Liver (tissue), 9 donors: Measurements from ENCODE around the gene PSMC3. TPM values are rescaled to one million over a fixed set of nuclear protein-coding genes. Genes with fewer than 3 reads are reported as not detected.

Experiments used
- DNase-seq: peaks from one replicate; pipeline ENCODE4 v3.0.0-alpha.2; 2017; ENCODE audit warnings: low spot score
- H3K27ac ChIP-seq, 2 donors: one replicate each; pipeline ENCODE4 v1.7.0; 2013; ENCODE audit warnings: inconsistent platforms in 2 of 2, low read length in 2 of 2, control low read depth in 1 of 2, low read depth in 1 of 2, mild to moderate bottlenecking in 1 of 2
- H3K27me3 ChIP-seq, 4 donors: one replicate each; pipeline versions ENCODE4 v1.6.1 to v1.7.0; 2013; ENCODE audit warnings: low read length in 3 of 4, inconsistent platforms in 1 of 4, mild to moderate bottlenecking in 1 of 4, moderate library complexity in 1 of 4; ENCODE audit not compliant: control insufficient read depth in 4 of 4, insufficient read depth in 4 of 4
- H3K36me3 ChIP-seq, 4 donors: one replicate each; pipeline versions ENCODE4 v1.6.1 to v1.7.0; 2013; ENCODE audit warnings: low read length in 3 of 4, mild to moderate bottlenecking in 3 of 4, low read depth in 1 of 4, moderate library complexity in 1 of 4; ENCODE audit not compliant: control insufficient read depth in 4 of 4, insufficient read depth in 3 of 4
- H3K4me1 ChIP-seq, 4 donors: one replicate each; pipeline versions ENCODE4 v1.6.1 to v1.7.0; 2013; ENCODE audit warnings: low read length in 3 of 4, mild to moderate bottlenecking in 3 of 4, moderate library complexity in 1 of 4; ENCODE audit not compliant: control insufficient read depth in 4 of 4, insufficient read depth in 4 of 4
- H3K4me3 ChIP-seq, 3 donors: one replicate each; pipeline versions ENCODE4 v1.6.1 to v1.7.0; 2013; ENCODE audit warnings: low read length in 3 of 3, control low read depth in 1 of 3, low read depth in 1 of 3, mild to moderate bottlenecking in 1 of 3
- H3K9ac ChIP-seq, 2 donors: one replicate each; pipeline ENCODE4 v1.7.0; 2013; ENCODE audit warnings: low read length in 2 of 2, mild to moderate bottlenecking in 2 of 2, moderate library complexity in 2 of 2, control low read depth in 1 of 2, low read depth in 1 of 2
- H3K9me3 ChIP-seq, 4 donors: one replicate each; pipeline versions ENCODE4 v1.6.1 to v1.7.0; 2013; ENCODE audit warnings: low read length in 3 of 4; ENCODE audit not compliant: control insufficient read depth in 4 of 4
- EGR1 ChIP-seq, 2 donors: IDR thresholded peaks; 2 replicates each; pipeline ENCODE4 v1.6.1; 2016 to 2018; ENCODE audit warnings: antibody characterized with exemption in 2 of 2, low read depth in 2 of 2
- FOXA1 ChIP-seq: IDR thresholded peaks from 2 replicates; pipeline ENCODE4 v1.6.1; 2016; ENCODE audit warnings: antibody characterized with exemption
- GABPA ChIP-seq, 2 donors: IDR thresholded peaks in 1 of 2; conservative IDR thresholded peaks in 1 of 2; 2 replicates each; pipeline ENCODE4 v1.6.1; 2016; ENCODE audit warnings: antibody characterized with exemption in 2 of 2, mild to moderate bottlenecking in 1 of 2, moderate library complexity in 1 of 2
- HNF4A ChIP-seq, 2 donors: conservative IDR thresholded peaks; 2 replicates each; pipeline ENCODE4 v1.6.1; 2016; ENCODE audit warnings: antibody characterized with exemption in 2 of 2, mild to moderate bottlenecking in 2 of 2
- NR2F2 ChIP-seq: IDR thresholded peaks from 2 replicates; pipeline ENCODE4 v1.6.1; 2016; ENCODE audit warnings: antibody characterized with exemption
- RAD21 ChIP-seq, 2 donors: IDR thresholded peaks; 2 replicates each; pipeline ENCODE4 v1.6.1; 2016; ENCODE audit warnings: antibody characterized with exemption in 2 of 2, mild to moderate bottlenecking in 2 of 2
- RXRA ChIP-seq, 2 donors: IDR thresholded peaks; 2 replicates each; pipeline ENCODE4 v1.6.1; 2017 to 2018; ENCODE audit warnings: antibody characterized with exemption in 2 of 2, mild to moderate bottlenecking in 1 of 2
- SP1 ChIP-seq: IDR thresholded peaks from 2 replicates; pipeline ENCODE4 v1.6.1; 2018; ENCODE audit warnings: antibody characterized with exemption, mild to moderate bottlenecking
- TAF1 ChIP-seq: conservative IDR thresholded peaks from 2 replicates; pipeline ENCODE4 v1.6.1; 2016; ENCODE audit warnings: antibody characterized with exemption, mild to moderate bottlenecking
- WGBS: extraction: QIAGEN DNeasy Blood & Tissue Kit; methylation state at CpG from one replicate; pipeline ENCODE4 v1.1.7; 2013; 5-methylcytosine and 5-hydroxymethylcytosine counted together
- polyA plus RNA-seq, 2 donors: library from polyadenylated mRNA; stranded (reverse) in 1 of 2; unstranded in 1 of 2; fragments of 200-250 nt in 1 of 2; fragments of >200 nt in 1 of 2; fragmentation: Nextera tagmentation in 1 of 2; extraction: Ambion mirVana in 1 of 2; gene quantifications; one replicate each; pipeline versions ENCODE4 v1.2.1 to v1.2.3, GENCODE V29; 2013 to 2015
- total RNA-seq, 2 donors: library from RNA; depleted of rRNA; stranded (reverse); fragments of >200 nt; gene quantifications; one replicate each; pipeline ENCODE4 v1.2.3, GENCODE V29; 2014
- TF ChIP-seq, protein P1 (sequence below): IDR thresholded peaks from 2 replicates; pipeline ENCODE4 v1.6.1; 2016; ENCODE audit warnings: antibody characterized with exemption
- TF ChIP-seq, protein P2 (sequence below): fragments of 150-350 bp; IDR thresholded peaks from 2 replicates; pipeline ENCODE4 v1.5.1; 2017; ENCODE audit warnings: improper control_type of control experiment, low read depth, low read length; ENCODE audit not compliant: missing input control
- TF ChIP-seq, protein P3 (sequence below): IDR thresholded peaks from 2 replicates; pipeline ENCODE4 v1.6.1; 2016; ENCODE audit warnings: antibody characterized with exemption
- TF ChIP-seq, protein P4 (sequence below): IDR thresholded peaks from 2 replicates; pipeline ENCODE4 v1.6.1; 2016; ENCODE audit warnings: antibody characterized with exemption, mild to moderate bottlenecking
- donor health status: healthy.
- donor health status: healthy.
- donor health status: healthy.
- donor health status: healthy.
- donor health status: healthy.

PSMC3 gene
- total and polyA plus RNA-seq, 4 donors, result 58.0 to 110 (median 103) TPM

DNA sequence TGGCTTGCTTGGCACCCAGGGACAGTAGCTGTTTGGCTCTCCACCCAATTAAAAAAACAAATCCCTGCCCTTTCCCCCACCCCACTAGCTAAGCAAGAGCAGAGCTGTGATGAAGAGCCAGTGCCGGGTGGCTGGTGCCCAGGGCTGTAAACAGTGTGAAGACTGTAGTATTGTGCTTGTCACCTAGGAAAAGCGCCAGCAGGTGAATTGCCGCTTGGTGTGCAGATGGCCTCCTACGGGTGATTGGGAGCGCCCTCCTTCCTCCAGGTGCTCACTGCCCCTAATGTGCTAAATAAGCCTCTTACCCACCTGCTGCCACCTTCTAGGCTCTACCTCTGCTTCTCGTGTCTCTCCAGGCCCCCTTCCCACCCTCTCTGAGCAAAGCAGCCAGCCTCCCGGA, 41.1 kb upstream of the PSMC3 start:
- TF ChIP-seq EGR1 (IDR thresholded peaks at IDR 0.05; ENCODE audit: low read depth in 2 of 2) (no peak), RAD21 (IDR thresholded peaks at IDR 0.05) (no peak), GABPA (IDR thresholded peaks at IDR 0.05 in 1 of 2, conservative IDR thresholded peaks at IDR 0.05 in 1 of 2) (no peak), FOXA1 (no peak)
- TF ChIP-seq, protein P1, sequence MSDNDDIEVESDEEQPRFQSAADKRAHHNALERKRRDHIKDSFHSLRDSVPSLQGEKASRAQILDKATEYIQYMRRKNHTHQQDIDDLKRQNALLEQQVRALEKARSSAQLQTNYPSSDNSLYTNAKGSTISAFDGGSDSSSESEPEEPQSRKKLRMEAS, result no peak
- TF ChIP-seq, protein P2, sequence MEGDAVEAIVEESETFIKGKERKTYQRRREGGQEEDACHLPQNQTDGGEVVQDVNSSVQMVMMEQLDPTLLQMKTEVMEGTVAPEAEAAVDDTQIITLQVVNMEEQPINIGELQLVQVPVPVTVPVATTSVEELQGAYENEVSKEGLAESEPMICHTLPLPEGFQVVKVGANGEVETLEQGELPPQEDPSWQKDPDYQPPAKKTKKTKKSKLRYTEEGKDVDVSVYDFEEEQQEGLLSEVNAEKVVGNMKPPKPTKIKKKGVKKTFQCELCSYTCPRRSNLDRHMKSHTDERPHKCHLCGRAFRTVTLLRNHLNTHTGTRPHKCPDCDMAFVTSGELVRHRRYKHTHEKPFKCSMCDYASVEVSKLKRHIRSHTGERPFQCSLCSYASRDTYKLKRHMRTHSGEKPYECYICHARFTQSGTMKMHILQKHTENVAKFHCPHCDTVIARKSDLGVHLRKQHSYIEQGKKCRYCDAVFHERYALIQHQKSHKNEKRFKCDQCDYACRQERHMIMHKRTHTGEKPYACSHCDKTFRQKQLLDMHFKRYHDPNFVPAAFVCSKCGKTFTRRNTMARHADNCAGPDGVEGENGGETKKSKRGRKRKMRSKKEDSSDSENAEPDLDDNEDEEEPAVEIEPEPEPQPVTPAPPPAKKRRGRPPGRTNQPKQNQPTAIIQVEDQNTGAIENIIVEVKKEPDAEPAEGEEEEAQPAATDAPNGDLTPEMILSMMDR, result no peak
- TF ChIP-seq, protein P3, sequence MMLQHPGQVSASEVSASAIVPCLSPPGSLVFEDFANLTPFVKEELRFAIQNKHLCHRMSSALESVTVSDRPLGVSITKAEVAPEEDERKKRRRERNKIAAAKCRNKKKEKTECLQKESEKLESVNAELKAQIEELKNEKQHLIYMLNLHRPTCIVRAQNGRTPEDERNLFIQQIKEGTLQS, result no peak
- TF ChIP-seq, protein P4, sequence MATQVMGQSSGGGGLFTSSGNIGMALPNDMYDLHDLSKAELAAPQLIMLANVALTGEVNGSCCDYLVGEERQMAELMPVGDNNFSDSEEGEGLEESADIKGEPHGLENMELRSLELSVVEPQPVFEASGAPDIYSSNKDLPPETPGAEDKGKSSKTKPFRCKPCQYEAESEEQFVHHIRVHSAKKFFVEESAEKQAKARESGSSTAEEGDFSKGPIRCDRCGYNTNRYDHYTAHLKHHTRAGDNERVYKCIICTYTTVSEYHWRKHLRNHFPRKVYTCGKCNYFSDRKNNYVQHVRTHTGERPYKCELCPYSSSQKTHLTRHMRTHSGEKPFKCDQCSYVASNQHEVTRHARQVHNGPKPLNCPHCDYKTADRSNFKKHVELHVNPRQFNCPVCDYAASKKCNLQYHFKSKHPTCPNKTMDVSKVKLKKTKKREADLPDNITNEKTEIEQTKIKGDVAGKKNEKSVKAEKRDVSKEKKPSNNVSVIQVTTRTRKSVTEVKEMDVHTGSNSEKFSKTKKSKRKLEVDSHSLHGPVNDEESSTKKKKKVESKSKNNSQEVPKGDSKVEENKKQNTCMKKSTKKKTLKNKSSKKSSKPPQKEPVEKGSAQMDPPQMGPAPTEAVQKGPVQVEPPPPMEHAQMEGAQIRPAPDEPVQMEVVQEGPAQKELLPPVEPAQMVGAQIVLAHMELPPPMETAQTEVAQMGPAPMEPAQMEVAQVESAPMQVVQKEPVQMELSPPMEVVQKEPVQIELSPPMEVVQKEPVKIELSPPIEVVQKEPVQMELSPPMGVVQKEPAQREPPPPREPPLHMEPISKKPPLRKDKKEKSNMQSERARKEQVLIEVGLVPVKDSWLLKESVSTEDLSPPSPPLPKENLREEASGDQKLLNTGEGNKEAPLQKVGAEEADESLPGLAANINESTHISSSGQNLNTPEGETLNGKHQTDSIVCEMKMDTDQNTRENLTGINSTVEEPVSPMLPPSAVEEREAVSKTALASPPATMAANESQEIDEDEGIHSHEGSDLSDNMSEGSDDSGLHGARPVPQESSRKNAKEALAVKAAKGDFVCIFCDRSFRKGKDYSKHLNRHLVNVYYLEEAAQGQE, result no peak
- Histone ChIP-seq H3K27ac (peak overlapping the region; percentile 66 to 74), H3K27me3 (no peaks in the 10 kb centered on the region), H3K9ac (no peak overlapping the region), H3K4me1 (peaks cover 9 to 56% (median 47%) of the 10 kb centered on the region in 4 donors), H3K9me3 (no peaks in the 10 kb centered on the region), H3K4me3 (no peak overlapping the region), H3K36me3 (peaks cover 5 to 29% (median 27%) of the 10 kb centered on the region in 4 donors)
- DNase-seq, result no peak
- 62% methylated on average over 7 of the region's 7 CpGs for WGBS

DNA sequence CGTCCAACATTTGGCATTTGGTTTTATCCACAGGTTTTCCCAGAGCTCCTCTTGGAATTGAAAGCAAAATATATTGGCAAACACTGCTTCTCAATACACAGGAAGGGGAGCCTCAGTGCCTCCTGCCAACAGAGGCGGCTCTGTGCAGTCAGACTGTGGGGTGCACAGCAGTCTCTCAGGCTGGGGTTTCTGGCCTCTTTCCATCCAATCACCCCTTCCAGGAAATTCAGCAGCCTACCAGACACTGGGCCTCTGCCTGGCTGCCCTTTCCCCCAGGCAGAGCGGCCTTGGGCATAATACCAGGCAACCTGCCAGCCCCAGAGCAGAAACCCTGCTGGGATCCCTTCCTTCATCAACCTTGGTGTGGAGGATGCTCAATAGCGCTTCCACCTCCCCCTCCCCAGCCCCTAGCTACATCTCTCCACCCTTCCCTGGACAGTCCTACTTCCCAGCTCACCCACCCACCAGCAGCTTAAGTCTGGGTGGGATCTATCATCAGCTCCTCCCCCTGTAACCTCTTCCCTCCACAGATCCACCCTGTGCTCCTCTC, 40.5 kb upstream of the PSMC3 start:
- WGBS, result 16% methylated on average over 4 of the region's 4 CpGs
- peaks cover 9 to 50% (median 44%) of the 10 kb centered on the region in 4 donors for H3K4me1 ChIP-seq
- H3K27ac ChIP-seq, result peak overlapping the region; percentile 66 to 74
- H3K9ac ChIP-seq, result peak overlapping the region; percentile 42
- DNase-seq, result no peak
- H3K4me3 ChIP-seq, result no peak overlapping the region
- no peaks in the 10 kb centered on the region for H3K9me3 ChIP-seq
- H3K27me3 ChIP-seq, result no peaks in the 10 kb centered on the region
- peaks cover 5 to 23% (median 21%) of the 10 kb centered on the region in 4 donors for H3K36me3 ChIP-seq
- peak; percentile 51 to 57 for TF ChIP-seq RXRA (IDR thresholded peaks at IDR 0.05)
- TF ChIP-seq TAF1, result no peak
- peak in 1 of 2 donors; percentile 45 for TF ChIP-seq RAD21 (IDR thresholded peaks at IDR 0.05)
- TF ChIP-seq, protein P1, result no peak
- TF ChIP-seq NR2F2, result peak; percentile 18
- peak; percentile 36 to 42 for TF ChIP-seq HNF4A (conservative IDR thresholded peaks at IDR 0.05)
- peak; percentile 55 for TF ChIP-seq SP1
